Ishikawa (cell line): ENCODE measurements around the gene ZNF860.

ENCODE experiments used
- CEBPB ChIP-seq: IDR thresholded peaks from 2 replicates; pipeline ENCODE4 v1.6.1; 2012
- CREB1 ChIP-seq: IDR thresholded peaks from 2 replicates; pipeline ENCODE4 v1.6.1; 2012; ENCODE audit warnings: low read depth
- EGR1 ChIP-seq: IDR thresholded peaks from 2 replicates; pipeline ENCODE4 v1.6.1; 2012
- EP300 ChIP-seq: IDR thresholded peaks from 2 replicates; pipeline ENCODE4 v1.6.1; 2012; ENCODE audit warnings: borderline replicate concordance
- FOXM1 ChIP-seq: IDR thresholded peaks from 2 replicates; pipeline ENCODE4 v1.6.1; 2012; ENCODE audit warnings: low read depth, borderline replicate concordance
- NFIC ChIP-seq: IDR thresholded peaks from 2 replicates; pipeline ENCODE4 v1.6.1; 2012
- RAD21 ChIP-seq: IDR thresholded peaks from 2 replicates; pipeline ENCODE4 v1.6.1; 2012; ENCODE audit warnings: low read depth
- TAF1 ChIP-seq: IDR thresholded peaks from 2 replicates; pipeline ENCODE4 v1.6.1; 2012; ENCODE audit warnings: low read depth, mild to moderate bottlenecking
- TCF12 ChIP-seq: IDR thresholded peaks from 2 replicates; pipeline ENCODE4 v1.6.1; 2012; ENCODE audit warnings: low read depth
- TEAD4 ChIP-seq: IDR thresholded peaks from 2 replicates; pipeline ENCODE4 v1.6.1; 2012
- YY1 ChIP-seq: IDR thresholded peaks from 2 replicates; pipeline ENCODE4 v1.6.1; 2012; ENCODE audit warnings: low read depth
- ZBTB7A ChIP-seq: IDR thresholded peaks from 2 replicates; pipeline ENCODE4 v1.6.1; 2012; ENCODE audit warnings: low read depth
- TF ChIP-seq, protein P1 (sequence below): IDR thresholded peaks from 2 replicates; pipeline ENCODE4 v1.6.1; 2012; ENCODE audit warnings: low read depth, mild to moderate bottlenecking
- TF ChIP-seq, protein P2 (sequence below): IDR thresholded peaks from 2 replicates; pipeline ENCODE4 v1.6.1; 2012
- TF ChIP-seq, protein P3 (sequence below): IDR thresholded peaks from 2 replicates; pipeline ENCODE4 v1.6.1; 2012

The ZNF860 gene

GRCh38 chr3:31993843-31994242 is 12.3 kb downstream of the ZNF860 start:
- TF ChIP-seq NFIC, result no peak
- no peak for TF ChIP-seq CEBPB
- TF ChIP-seq TAF1, result no peak
- TF ChIP-seq, protein P1, sequence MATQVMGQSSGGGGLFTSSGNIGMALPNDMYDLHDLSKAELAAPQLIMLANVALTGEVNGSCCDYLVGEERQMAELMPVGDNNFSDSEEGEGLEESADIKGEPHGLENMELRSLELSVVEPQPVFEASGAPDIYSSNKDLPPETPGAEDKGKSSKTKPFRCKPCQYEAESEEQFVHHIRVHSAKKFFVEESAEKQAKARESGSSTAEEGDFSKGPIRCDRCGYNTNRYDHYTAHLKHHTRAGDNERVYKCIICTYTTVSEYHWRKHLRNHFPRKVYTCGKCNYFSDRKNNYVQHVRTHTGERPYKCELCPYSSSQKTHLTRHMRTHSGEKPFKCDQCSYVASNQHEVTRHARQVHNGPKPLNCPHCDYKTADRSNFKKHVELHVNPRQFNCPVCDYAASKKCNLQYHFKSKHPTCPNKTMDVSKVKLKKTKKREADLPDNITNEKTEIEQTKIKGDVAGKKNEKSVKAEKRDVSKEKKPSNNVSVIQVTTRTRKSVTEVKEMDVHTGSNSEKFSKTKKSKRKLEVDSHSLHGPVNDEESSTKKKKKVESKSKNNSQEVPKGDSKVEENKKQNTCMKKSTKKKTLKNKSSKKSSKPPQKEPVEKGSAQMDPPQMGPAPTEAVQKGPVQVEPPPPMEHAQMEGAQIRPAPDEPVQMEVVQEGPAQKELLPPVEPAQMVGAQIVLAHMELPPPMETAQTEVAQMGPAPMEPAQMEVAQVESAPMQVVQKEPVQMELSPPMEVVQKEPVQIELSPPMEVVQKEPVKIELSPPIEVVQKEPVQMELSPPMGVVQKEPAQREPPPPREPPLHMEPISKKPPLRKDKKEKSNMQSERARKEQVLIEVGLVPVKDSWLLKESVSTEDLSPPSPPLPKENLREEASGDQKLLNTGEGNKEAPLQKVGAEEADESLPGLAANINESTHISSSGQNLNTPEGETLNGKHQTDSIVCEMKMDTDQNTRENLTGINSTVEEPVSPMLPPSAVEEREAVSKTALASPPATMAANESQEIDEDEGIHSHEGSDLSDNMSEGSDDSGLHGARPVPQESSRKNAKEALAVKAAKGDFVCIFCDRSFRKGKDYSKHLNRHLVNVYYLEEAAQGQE, result no peak
- TF ChIP-seq, protein P2, sequence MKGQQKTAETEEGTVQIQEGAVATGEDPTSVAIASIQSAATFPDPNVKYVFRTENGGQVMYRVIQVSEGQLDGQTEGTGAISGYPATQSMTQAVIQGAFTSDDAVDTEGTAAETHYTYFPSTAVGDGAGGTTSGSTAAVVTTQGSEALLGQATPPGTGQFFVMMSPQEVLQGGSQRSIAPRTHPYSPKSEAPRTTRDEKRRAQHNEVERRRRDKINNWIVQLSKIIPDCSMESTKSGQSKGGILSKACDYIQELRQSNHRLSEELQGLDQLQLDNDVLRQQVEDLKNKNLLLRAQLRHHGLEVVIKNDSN, result no peak
- TF ChIP-seq YY1, result no peak
- no peak for TF ChIP-seq FOXM1
- TF ChIP-seq ZBTB7A, result no peak

DNA sequence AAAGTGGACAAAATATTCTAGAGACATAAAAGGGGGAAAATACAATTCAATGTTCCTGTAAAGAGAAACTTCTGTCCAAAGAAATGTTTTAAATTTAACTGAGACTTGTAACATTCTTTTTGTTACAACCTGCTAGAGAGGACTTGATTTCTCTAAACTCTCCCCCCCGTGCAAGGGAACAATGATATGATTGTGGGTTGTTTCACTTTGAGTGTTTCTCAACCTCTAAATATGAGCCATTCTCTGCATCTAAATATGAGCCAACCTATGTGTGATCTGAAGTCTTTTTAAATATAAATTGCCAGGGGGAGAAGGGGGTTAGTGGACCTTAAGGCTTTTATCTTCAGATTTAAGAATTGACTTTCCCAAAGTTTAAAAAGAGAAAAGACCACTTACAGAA is 14.6 kb downstream of the ZNF860 start:
- TF ChIP-seq TEAD4 (no peak), FOXM1 (no peak), TCF12 (no peak), RAD21 (no peak), YY1 (no peak), EGR1 (no peak), CEBPB (no peak), EP300 (no peak), TAF1 (no peak), NFIC (no peak), ZBTB7A (no peak), CREB1 (no peak)
- TF ChIP-seq, protein P1, result no peak
- TF ChIP-seq, protein P2, result no peak
- TF ChIP-seq, protein P3, sequence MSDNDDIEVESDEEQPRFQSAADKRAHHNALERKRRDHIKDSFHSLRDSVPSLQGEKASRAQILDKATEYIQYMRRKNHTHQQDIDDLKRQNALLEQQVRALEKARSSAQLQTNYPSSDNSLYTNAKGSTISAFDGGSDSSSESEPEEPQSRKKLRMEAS, result no peak

DNA sequence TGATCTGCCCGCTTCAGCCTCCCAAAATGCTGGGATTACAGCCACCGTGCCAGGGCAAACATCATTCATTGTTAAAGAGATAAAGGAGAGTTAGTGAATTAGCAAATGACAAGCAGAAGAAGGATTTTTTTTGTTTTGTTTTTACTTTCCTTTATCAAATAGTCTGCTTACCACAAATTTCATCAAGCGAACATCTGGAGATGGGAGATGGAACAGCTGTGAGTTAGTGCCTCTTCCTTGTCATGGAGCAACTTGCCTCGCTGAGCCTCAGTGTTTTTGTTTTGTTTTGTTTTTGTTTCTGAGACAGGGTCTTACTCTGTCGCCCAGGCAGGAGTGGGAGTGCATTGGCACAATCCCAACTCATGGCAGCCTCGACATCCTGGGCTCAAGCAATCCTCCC is 15.9 kb downstream of the ZNF860 start:
- TF ChIP-seq YY1 (no peak), ZBTB7A (no peak), TCF12 (no peak), CREB1 (no peak), FOXM1 (no peak), EGR1 (no peak), TEAD4 (no peak)
- TF ChIP-seq, protein P2, result no peak
- TF ChIP-seq, protein P3, result no peak

DNA sequence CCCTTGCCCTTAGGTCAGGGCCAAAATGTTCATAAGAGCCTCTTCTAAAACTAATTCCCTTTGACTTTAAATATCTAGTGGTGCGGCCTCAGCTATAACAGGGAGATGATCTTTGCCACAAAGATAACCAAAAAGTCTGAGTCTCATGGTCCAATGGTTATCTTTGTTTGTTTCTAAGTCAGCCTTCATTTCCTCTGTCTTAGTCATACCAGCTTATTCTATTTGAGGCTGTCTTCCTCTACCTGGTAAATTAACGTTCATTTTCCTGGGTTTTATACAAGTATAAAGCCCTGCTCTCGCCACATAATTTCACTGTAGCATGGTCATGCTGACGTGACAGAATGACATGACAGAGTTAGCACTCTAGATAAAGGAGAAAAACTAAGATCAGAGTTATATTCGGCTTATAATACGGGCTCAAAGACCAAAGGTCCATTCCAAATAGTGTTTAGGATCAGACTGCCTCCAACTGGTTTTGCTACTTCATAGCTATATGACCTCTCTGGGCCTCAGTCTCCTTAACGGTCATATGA is 18.4 kb downstream of the ZNF860 start:
- no peak for TF ChIP-seq ZBTB7A

DNA sequence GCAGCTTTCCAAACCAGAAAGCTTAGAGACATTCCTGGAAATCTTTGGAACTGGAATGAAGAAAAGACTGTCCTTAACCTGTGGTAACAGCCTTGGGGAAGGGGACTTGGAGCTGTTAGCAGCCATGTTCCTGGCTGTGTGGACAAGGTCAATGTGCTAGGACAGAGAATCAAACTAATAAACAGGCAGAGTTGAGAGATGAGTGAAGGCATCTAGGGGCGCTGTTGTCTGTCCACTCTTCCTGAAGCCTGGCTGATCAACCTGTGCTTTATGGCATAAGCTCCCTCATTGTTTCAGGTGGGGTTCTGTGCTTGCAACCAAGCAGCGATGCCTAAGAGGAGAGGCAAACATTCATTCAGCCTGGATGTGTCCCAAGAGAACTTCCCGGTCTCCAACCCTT is 19.3 kb downstream of the ZNF860 start:
- TF ChIP-seq TAF1 (no peak), EGR1 (no peak), ZBTB7A (no peak), CEBPB (no peak)
- TF ChIP-seq, protein P3, result no peak

DNA sequence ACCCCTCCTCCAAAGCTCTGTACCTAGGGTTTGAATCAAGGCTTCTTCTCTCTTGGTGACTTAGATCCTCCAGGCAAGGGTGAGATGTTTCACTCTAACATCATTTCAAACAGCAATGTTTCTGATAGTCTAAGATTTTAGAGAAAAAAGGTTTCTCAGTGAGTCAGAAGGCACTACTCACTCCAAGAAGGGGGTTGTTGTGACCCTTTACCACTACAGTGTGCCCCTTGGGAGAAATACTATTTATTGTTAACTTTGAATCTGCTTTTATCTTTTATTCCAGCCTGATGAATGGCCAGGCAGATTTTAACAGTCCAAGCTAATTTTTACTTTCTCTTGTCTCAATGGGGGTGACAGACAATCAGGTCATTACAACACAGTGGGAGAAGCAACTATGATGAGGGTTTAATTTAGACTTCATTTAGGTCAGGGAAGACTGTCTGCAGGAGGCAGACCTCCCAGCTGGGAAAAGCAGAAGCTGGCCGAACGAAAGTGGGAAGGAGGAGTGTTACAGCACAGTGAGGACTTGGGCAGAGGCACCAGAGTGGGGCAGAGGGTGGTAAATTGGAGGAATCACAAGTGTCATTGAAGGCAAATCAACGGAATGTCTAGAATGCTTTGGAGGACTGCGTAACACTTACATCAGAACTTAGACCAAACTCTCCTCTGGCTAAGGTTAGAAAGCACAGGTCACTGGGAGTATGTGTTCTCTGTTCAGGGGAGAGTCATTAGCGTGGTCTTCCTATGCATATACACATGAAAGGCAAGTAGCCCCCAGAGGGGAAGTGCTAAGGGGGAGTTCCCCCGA is 21.2 kb downstream of the ZNF860 start:
- TF ChIP-seq NFIC (no peak), CEBPB (no peak), RAD21 (no peak), ZBTB7A (no peak)
